Measurements from ENCODE around the gene CIAO1.
"Not testable (repeated sequence)": the region's sequence is repeated elsewhere in the genome, so short reads cannot be mapped to it uniquely, and the experiment has no call there.

DNA sequence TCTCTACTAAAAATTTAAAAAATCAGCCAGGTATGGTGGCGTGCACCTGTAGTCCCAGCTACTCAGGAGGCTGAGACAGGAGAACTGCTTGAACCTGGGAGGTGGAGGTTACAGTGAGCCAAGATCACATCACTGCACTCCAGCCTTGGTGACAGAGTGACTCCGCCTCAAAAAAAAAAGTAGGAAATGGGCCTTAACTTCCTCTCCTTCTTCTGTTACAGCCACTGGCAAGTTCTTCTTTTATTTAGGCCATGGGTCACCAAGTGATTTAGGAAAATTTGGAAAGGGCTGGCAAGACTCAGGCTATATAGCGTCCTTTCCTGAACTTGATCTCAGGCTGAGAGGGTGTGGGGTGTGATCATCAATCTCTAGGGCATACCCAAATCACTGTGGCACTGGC is 8.3 kb upstream of the CIAO1 start:
- TF ChIP-seq, protein P1, sequence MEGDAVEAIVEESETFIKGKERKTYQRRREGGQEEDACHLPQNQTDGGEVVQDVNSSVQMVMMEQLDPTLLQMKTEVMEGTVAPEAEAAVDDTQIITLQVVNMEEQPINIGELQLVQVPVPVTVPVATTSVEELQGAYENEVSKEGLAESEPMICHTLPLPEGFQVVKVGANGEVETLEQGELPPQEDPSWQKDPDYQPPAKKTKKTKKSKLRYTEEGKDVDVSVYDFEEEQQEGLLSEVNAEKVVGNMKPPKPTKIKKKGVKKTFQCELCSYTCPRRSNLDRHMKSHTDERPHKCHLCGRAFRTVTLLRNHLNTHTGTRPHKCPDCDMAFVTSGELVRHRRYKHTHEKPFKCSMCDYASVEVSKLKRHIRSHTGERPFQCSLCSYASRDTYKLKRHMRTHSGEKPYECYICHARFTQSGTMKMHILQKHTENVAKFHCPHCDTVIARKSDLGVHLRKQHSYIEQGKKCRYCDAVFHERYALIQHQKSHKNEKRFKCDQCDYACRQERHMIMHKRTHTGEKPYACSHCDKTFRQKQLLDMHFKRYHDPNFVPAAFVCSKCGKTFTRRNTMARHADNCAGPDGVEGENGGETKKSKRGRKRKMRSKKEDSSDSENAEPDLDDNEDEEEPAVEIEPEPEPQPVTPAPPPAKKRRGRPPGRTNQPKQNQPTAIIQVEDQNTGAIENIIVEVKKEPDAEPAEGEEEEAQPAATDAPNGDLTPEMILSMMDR (IDR thresholded peaks at IDR 0.05), result not testable (repeated sequence)
- TF ChIP-seq ZFX (IDR thresholded peaks at IDR 0.05; ENCODE audit: borderline replicate concordance), result not testable (repeated sequence)
